Measurements from ENCODE around the gene SEPTIN5. TPM values are rescaled to one million over a fixed set of nuclear protein-coding genes. Genes with fewer than 3 reads are reported as not detected.

SEPTIN5 gene
- total RNA-seq, 2 experiments from 2014 or later, result 0.41 to 0.43 TPM

DNA sequence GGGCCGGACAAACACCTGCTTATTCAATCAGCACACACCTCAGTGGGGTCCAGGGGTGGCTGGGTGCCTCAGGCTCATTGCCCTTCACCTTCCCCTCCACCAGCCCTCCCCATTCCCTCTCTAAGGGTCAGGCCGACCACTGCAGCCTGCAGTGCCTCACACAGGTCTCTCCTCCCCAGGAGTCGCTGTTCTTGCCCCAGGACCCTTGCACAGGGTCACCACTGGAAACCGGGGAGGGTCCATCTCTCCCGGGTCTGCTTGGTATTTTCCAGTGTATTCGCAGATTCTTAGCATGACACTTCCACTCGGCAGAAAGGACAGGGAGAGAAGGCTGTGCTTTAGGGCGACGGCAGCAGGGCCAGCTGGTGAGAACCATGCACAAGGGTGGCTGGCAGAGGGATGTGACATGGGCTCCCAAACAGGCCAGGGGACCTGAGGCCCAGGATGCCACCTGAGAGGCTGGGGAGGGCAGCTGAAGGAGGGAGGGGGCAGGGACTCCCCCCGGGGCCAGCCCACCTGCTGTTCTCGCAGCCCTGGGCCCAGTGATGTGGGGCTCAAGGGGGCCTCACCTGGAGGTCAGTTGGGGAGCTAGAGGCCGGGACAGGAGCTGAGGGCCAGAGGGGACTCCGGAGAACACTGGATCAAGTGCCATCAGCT is 30.2 kb downstream of the SEPTIN5 start:
- H3K27ac Mint-ChIP-seq, result no peak overlapping the region
- H3K36me3 Mint-ChIP-seq, result no peaks in the 10 kb centered on the region
- intact Hi-C loops (cut with micrococcal nuclease), result no loop called here
- no peaks in the 10 kb centered on the region for H3K27me3 Mint-ChIP-seq
- no peak for DNase-seq
- POLR2A ChIA-PET, result no interaction called here
- H3K4me3 Mint-ChIP-seq, result no peak overlapping the region
- no peaks in the 10 kb centered on the region for H3K9me3 Mint-ChIP-seq
- H3K4me1 Mint-ChIP-seq (ENCODE audit: low read depth), result no peaks in the 10 kb centered on the region
- CTCF ChIA-PET, result no interaction called here

DNA sequence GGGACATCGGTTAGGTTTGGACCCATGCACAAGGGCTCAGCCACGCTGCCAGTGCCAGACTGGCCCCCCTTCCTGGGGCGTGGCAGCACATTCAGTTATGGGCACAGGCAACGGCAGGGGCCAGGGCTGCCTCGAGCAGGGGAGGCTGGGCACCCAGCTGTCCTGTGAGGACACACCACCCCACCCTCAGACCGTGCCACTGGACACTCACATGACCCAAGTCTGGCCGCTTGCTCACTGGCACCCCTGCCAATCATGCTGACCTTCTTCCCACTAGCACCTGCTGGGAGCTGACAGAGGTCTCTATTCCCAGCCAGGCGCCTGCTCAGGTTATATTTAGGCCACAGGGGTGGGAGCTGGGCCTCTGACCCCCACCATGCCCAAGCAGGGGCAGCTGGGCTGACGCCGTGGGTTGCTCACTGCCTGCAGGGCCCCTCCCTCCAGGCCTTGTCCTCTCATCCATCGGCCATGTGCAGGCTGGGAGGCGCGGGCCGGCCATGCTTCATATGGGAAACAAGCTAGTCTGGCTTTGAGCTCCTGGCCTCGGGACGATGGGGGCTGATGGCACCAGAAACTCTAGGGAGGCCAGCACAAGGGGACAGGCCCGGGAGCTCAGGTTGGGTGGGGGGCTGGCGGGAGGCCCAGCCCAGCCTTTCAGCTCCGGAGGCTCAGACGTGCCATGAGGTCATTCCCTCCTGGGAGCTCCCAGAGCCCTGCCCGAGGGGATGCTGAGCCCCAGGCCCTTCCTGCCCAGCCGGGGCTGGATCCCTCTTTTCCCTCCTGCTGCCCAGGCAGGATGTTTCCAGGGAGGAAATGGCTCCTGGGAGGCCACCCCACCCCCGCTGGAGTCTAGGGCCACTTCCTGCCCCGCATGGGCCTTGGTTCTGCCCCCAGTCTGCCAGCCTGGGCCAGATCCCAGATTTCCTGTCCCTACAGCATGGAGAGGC is 31.1 kb downstream of the SEPTIN5 start:
- H3K27ac Mint-ChIP-seq, result no peak overlapping the region
- CTCF ChIA-PET, result interaction anchor here (0.5 to 1.9 kb wide), 3 partner anchors 15 to 466 kb away, joined by 3 to 9 read pairs (median 5); no protein-coding TSS in a partner anchor
- no peaks in the 10 kb centered on the region for H3K27me3 Mint-ChIP-seq
- POLR2A ChIA-PET, result no interaction called here
- H3K4me1 Mint-ChIP-seq (ENCODE audit: low read depth), result no peaks in the 10 kb centered on the region
- no peaks in the 10 kb centered on the region for H3K9me3 Mint-ChIP-seq
- no peaks in the 10 kb centered on the region for H3K36me3 Mint-ChIP-seq
- DNase-seq, result no peak
- H3K4me3 Mint-ChIP-seq, result no peak overlapping the region
- intact Hi-C loops (cut with micrococcal nuclease), result no loop called here

DNA sequence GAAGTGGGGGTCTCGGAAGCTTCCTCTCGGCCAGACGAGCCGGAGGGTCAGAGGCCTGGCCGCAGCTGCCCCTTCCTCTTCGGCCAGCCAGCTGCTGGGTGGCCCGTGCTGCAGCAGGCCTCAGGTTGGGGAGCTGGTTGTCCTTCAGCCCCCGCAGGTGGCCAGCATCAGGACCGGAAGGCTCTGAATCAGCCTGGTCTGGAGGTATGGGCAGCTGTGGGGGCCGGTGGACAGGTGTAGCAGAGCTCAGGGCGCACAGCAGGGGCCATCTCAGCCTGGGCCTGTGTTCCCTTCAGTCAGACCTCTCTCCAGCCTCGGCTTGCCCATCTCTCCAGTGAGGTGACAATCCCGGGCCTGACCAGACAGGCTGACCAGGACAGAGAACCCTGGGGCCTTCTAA is 32.4 kb downstream of the SEPTIN5 start:
- Mint-ChIP-seq H3K4me3 (no peak overlapping the region), H3K9me3 (no peaks in the 10 kb centered on the region), H3K27me3 (no peaks in the 10 kb centered on the region), H3K4me1 (ENCODE audit: low read depth) (no peaks in the 10 kb centered on the region), H3K36me3 (no peaks in the 10 kb centered on the region), H3K27ac (no peak overlapping the region)
- intact Hi-C loops (cut with micrococcal nuclease), result no loop called here
- no peak for DNase-seq
- CTCF ChIA-PET, result interaction anchor here (0.6 to 1.9 kb wide), 3 partner anchors 16 to 164 kb away, joined by 3 to 9 read pairs (median 5); no protein-coding TSS in a partner anchor
- POLR2A ChIA-PET, result no interaction called here

DNA sequence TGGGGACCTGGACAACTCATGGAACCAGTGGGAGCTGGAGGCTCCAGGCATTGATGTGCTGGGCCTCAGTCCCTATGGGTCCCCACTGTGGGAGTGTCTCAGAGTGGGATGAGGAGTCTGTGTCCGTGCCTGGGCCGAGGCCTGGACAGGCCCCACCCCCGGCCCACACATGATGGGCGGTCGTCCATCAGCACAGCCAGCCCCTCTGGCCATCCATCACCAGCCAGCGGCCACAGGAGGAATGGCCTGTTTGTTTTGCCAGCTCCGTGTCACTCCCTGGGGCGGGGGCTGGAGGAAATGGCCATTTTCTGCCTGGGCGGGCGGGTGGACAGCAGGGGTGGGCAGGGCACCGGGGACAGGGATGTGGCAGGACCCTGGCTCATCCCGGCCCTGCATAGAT is 33.2 kb downstream of the SEPTIN5 start:
- no peaks in the 10 kb centered on the region for H3K36me3 Mint-ChIP-seq
- intact Hi-C loops (cut with micrococcal nuclease), result no loop called here
- no peak overlapping the region for H3K27ac Mint-ChIP-seq
- H3K4me3 Mint-ChIP-seq, result no peak overlapping the region
- H3K4me1 Mint-ChIP-seq (ENCODE audit: low read depth), result no peaks in the 10 kb centered on the region
- DNase-seq, result no peak
- ChIA-PET CTCF (no interaction called here), POLR2A (no interaction called here)
- peaks cover under 1% of the 10 kb centered on the region for H3K27me3 Mint-ChIP-seq
- no peaks in the 10 kb centered on the region for H3K9me3 Mint-ChIP-seq

DNA sequence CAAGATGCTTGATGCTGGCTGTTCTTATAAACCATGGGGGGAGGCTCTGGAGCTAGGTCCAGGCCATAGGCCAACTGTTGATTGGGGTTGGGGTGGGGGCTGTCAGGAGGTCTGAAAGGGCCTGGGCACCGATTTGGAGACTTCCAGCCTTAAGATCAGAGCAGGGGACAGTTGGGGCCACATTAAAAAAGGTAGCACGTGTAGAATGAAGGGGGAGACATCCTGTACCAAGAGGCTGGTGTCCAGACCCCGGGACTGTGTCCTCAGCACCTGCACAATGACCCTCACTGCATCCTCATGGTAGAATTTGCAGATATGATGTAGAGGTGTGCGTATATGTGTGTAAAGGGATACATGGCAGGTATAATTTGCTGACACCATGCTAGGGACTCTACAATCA is 33.8 kb downstream of the SEPTIN5 start:
- H3K4me3 Mint-ChIP-seq, result no peak overlapping the region
- peaks cover 6% of the 10 kb centered on the region for H3K27me3 Mint-ChIP-seq
- no peaks in the 10 kb centered on the region for H3K4me1 Mint-ChIP-seq (ENCODE audit: low read depth)
- CTCF ChIA-PET, result interaction anchor here (0.6 to 1.1 kb wide), 2 partner anchors 165 to 311 kb away, joined by 3 to 6 read pairs; no protein-coding TSS in a partner anchor
- H3K36me3 Mint-ChIP-seq, result no peaks in the 10 kb centered on the region
- no peak for DNase-seq
- intact Hi-C loops (cut with micrococcal nuclease), result no loop called here
- H3K27ac Mint-ChIP-seq, result no peak overlapping the region
- no peaks in the 10 kb centered on the region for H3K9me3 Mint-ChIP-seq
- POLR2A ChIA-PET, result no interaction called here

DNA sequence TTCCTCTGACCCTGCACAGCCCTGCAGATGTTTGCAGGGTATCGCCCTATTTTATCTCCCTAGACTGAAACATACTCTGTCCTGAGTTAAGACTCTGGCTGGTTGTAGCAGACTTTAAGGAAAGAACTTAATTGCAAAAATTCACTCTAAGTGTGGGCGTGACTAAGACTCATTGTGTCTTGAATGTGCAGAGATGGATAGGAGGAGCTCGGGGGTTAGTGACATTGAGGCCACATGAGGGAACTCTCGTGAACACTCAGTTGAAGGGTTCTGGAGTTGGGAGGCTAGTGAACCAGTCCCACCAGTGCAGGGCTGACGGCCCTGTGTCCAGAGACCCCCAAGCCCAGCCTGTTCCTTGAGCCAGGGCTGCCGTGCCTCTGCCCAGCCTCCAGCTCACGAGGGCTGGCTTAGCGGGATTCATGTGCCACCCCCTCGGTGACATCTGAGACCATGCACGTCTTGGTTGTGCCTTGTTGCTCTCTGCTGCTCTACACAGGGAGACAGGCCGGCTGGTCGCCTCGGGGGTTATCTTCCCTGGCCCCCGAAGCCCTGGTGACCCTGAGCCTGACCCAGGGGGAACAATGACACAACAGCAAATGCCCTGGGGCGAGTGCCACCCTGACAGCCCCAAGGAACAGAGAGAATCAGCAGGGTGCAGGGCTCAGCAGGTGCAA is 34.8 kb downstream of the SEPTIN5 start:
- POLR2A ChIA-PET, result no interaction called here
- Mint-ChIP-seq H3K4me1 (ENCODE audit: low read depth) (no peaks in the 10 kb centered on the region), H3K27me3 (peaks cover 16% of the 10 kb centered on the region)

DNA sequence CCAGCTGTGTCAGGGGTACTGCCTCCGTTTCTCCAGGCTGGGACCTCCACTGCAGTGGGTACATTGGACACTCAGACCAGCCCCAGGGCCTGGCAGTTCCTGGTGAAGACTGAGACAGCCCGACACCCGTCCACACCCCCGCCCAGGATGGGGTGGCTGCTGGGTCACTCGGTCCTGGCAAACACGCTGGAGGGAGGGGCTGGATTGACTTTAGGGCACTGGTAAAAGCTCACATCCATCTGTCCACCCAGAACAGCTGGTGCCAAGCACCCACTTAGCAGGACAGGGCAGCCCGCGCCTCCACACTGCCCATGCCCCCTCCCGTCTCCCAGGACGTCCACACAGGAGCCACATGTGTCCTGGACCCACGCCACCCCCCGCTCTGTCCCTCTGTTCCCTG is 35.6 kb downstream of the SEPTIN5 start:
- no peak for DNase-seq
- POLR2A ChIA-PET, result no interaction called here
- no peaks in the 10 kb centered on the region for H3K4me1 Mint-ChIP-seq (ENCODE audit: low read depth)
- CTCF ChIA-PET, result interaction anchor here (0.6 to 1.3 kb wide), 2 partner anchors 19 to 167 kb away, joined by 3 to 4 read pairs; no protein-coding TSS in a partner anchor
- H3K27me3 Mint-ChIP-seq, result peaks cover 21% of the 10 kb centered on the region
- H3K36me3 Mint-ChIP-seq, result no peaks in the 10 kb centered on the region
- no peak overlapping the region for H3K27ac Mint-ChIP-seq
- H3K4me3 Mint-ChIP-seq, result no peak overlapping the region
- intact Hi-C loops (cut with micrococcal nuclease), result no loop called here
- no peaks in the 10 kb centered on the region for H3K9me3 Mint-ChIP-seq

More for the DNA sequence above, 34.8 kb downstream of the SEPTIN5 start:
- intact Hi-C loops (cut with micrococcal nuclease), result no loop called here
- CTCF ChIA-PET, result interaction anchor here (0.6 to 1.3 kb wide), 4 partner anchors 18 to 310 kb away, joined by 3 to 6 read pairs (median 4); no protein-coding TSS in a partner anchor
- DNase-seq, result no peak
- Mint-ChIP-seq H3K9me3 (no peaks in the 10 kb centered on the region), H3K36me3 (no peaks in the 10 kb centered on the region), H3K27ac (no peak overlapping the region), H3K4me3 (no peak overlapping the region)

DNA sequence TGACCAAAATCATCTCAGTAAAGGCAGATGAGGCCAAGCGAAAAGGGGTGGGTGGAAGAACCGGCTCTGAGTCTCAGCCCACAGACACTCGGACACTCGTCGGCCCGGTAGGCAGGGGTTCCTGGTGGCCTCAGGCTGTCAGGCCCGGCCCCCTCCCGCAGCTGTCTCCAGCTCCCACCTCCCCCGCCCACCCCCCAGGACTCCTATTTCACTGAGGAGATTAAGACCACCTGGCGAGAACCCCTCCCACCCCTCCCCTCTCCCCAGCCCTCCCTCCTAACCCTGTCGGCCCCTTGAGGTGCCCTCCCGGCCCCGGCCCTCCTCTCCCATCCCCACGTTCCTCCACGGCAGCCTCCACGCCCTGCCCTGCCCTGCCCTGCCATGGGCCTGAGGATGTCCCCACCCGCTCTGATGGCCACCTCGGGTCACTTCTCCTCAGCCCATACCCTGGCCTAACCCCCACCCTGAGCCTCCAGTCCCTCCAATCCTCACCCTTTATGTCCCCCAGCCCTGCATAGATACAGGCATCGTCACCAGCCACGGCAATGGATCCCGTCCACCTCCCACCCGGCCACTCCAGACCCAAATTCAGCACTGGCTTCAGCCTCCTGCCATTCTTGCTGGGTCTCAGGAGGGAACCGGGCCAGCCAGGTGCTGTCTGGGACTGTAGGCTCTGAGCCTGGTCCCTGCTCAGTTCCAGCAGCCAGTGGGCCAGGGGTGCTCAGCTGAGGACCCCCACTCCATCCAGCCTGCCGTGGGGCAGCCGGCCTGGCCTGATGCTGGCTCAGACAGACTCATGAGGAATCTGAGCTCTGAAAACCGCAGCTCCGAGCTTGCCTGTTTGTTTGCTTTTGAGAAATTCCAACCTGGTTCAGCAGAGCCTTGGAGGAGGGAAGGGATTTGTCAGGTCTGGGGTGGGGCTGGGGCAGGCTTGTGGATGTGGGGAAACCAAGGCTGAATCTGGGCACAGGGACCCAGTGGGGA is 36.5 kb downstream of the SEPTIN5 start:
- Mint-ChIP-seq H3K4me3 (no peak overlapping the region), H3K9me3 (no peaks in the 10 kb centered on the region), H3K4me1 (ENCODE audit: low read depth) (peaks cover 3% of the 10 kb centered on the region), H3K36me3 (no peaks in the 10 kb centered on the region), H3K27me3 (peaks cover 24% of the 10 kb centered on the region), H3K27ac (no peak overlapping the region)
- POLR2A ChIA-PET, result no interaction called here
- intact Hi-C loops (cut with micrococcal nuclease), result no loop called here
- no peak for DNase-seq
- CTCF ChIA-PET, result interaction anchor here (1.6 to 1.7 kb wide), 2 partner anchors 20 to 160 kb away, joined by 5 to 10 read pairs; no protein-coding TSS in a partner anchor

DNA sequence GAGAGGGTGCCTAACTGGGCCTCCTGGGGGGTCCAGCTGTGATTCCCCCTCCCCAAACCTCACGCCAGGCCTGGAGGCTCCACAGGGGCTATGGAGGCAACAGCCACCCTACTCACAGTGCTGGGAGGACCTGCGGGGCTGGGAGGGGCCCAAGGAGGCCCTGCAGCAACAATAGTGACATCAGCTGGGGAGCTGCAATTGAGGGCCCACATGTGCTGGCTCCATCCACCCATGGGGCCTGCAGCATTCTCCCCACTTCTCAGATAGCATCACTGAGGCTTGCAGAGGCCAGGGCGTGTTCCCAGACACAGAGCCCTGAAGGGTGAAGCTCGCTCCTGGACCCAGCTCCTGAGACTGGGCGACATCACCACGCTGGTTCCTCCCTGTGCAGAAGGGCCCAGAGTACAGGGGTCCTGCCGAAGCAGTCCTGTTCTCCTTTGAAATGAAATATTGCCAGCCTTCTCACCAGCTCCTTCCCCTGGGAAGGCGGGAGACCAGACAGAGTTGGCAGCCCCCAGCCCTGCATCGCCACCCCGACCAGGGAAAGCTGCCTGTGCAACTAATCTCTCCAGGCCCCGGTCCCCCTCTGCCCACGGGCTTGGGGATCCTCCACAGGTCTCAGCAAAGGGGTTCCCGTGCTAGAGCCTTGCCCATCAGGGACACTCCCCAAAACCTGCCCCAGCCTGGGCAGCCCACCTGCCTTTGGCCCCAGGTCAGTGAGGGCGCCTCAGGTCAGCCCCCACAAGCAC is 37.4 kb downstream of the SEPTIN5 start:
- no peak overlapping the region for H3K27ac Mint-ChIP-seq
- no peak overlapping the region for H3K4me3 Mint-ChIP-seq
- no peaks in the 10 kb centered on the region for H3K36me3 Mint-ChIP-seq
- peaks cover 10% of the 10 kb centered on the region for H3K4me1 Mint-ChIP-seq (ENCODE audit: low read depth)
- DNase-seq, result no peak
- no peaks in the 10 kb centered on the region for H3K9me3 Mint-ChIP-seq
- peaks cover 32% of the 10 kb centered on the region for H3K27me3 Mint-ChIP-seq
- ChIA-PET CTCF (interaction anchor here (1.6 to 1.7 kb wide), 2 partner anchors 21 to 159 kb away, joined by 5 to 10 read pairs; no protein-coding TSS in a partner anchor), POLR2A (no interaction called here)
- intact Hi-C loops (cut with micrococcal nuclease), result no loop called here

DNA sequence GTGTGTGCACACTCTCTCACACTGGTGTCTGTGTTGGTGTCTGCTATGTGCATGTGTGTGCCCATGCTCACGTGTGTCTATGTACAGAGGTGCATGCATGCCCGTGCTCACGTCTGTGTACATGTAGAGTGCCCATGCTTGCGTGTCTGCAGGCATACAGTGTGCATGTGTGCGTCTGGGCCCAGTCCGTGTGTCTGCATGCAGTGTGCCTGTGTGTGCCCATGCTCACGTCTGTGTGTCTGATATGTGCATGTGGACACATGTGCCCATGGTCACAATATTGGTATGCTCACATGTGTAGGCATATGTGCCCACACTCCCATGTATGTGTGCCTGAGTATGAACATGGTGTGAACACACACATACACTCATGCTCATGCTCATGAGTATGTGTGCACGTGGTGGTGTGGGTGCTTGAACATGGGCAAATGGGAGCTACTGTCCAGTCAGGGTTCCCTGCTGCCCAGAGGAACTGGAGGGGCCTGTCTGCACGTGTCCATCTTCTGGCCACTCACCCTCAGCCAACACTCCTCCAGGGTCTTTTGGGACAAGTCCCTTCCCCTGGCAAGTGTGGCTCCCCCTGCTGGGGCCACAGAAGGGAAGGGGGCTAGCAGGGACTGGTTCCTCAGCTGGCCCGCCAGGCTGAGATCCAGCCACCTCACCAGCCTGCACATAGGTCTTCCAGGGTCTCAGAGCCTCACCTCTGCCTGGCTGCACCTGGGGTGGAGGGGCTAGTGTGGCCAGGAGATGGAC is 39.0 kb downstream of the SEPTIN5 start:
- H3K9me3 Mint-ChIP-seq, result no peaks in the 10 kb centered on the region
- H3K27ac Mint-ChIP-seq, result no peak overlapping the region
- POLR2A ChIA-PET, result no interaction called here
- H3K4me3 Mint-ChIP-seq, result no peak overlapping the region
- CTCF ChIA-PET, result interaction anchor here (1.3 kb wide), 1 partner anchor 23 kb away, joined by 4 read pairs; no protein-coding TSS in a partner anchor
- DNase-seq, result no peak
- intact Hi-C loops (cut with micrococcal nuclease), result no loop called here
- H3K4me1 Mint-ChIP-seq (ENCODE audit: low read depth), result peaks cover 17% of the 10 kb centered on the region
- peaks cover 44% of the 10 kb centered on the region for H3K27me3 Mint-ChIP-seq
- H3K36me3 Mint-ChIP-seq, result no peaks in the 10 kb centered on the region
